Prostate gland (tissue), 2 donors: ENCODE results near the gene ST6GALNAC3.

Experiments
- POLR2A ChIP-seq: fragments of 450-650 bp; IDR thresholded peaks from one replicate; pipeline ENCODE4 v1.6.1; 2016; ENCODE audit warnings: antibody characterized with exemption, mild to moderate bottlenecking
- TF ChIP-seq, protein P1 (sequence below), 4 experiments: fragments of 200-600 bp in 2 of 4; fragments of 450-650 bp in 2 of 4; sonication (generic) in 2 of 4; IDR thresholded peaks; 1 replicate in 3 of 4; 2 replicates in 1 of 4; pipeline ENCODE4 v1.5.1; 2016 to 2019; ENCODE audit warnings: antibody characterized with exemption in 4 of 4, mild to moderate bottlenecking in 2 of 4, moderate library complexity in 2 of 4

GRCh38 chr1:76113446-76113845 is 38.9 kb downstream of the ST6GALNAC3 start:
- no peak for TF ChIP-seq POLR2A
- TF ChIP-seq, protein P1, sequence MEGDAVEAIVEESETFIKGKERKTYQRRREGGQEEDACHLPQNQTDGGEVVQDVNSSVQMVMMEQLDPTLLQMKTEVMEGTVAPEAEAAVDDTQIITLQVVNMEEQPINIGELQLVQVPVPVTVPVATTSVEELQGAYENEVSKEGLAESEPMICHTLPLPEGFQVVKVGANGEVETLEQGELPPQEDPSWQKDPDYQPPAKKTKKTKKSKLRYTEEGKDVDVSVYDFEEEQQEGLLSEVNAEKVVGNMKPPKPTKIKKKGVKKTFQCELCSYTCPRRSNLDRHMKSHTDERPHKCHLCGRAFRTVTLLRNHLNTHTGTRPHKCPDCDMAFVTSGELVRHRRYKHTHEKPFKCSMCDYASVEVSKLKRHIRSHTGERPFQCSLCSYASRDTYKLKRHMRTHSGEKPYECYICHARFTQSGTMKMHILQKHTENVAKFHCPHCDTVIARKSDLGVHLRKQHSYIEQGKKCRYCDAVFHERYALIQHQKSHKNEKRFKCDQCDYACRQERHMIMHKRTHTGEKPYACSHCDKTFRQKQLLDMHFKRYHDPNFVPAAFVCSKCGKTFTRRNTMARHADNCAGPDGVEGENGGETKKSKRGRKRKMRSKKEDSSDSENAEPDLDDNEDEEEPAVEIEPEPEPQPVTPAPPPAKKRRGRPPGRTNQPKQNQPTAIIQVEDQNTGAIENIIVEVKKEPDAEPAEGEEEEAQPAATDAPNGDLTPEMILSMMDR (IDR thresholded peaks at IDR 0.05), result no peak
